B cell (primary cell): Measurements from ENCODE around the gene PRXL2B. TPM values are rescaled to one million over a fixed set of nuclear protein-coding genes. Genes with fewer than 3 reads are reported as not detected.

ENCODE experiments used
- ATAC-seq: fragments of 200-7000 bp; cut with Tn5 transposase; one replicate; pipeline ENCODE4 v1.10.0; 2021; ENCODE audit warnings: low read depth, mild to moderate bottlenecking, moderate number of reproducible peaks, moderate library complexity
- CTCF ChIA-PET: fragments of 350-600 bp; sonication (Branson Sonifier 250); formaldehyde crosslinking; loops from one replicate; lab custom pipeline; 2021; ENCODE audit warnings: antibody characterized with exemption, inconsistent platforms; lab: Charles Lee
- POLR2A ChIA-PET: fragments of 350-600 bp; sonication (Branson Sonifier 250); formaldehyde crosslinking; loops from one replicate; lab custom pipeline; 2021; ENCODE audit warnings: antibody characterized with exemption; lab: Charles Lee
- DNase-seq: peaks from one replicate; pipeline ENCODE4 v3.0.0; 2013
- H2AFZ ChIP-seq: 2 replicates; pipeline ENCODE4 v1.6.1; 2012; ENCODE audit warnings: mild to moderate bottlenecking, low read depth, low read length; ENCODE audit not compliant: insufficient read depth, poor library complexity, severe bottlenecking
- H3K27ac ChIP-seq, 2 donors: 1 replicate in 1 of 2; 2 replicates in 1 of 2; pipeline ENCODE4 v1.5.1; 2012 to 2013; ENCODE audit warnings: low read length in 2 of 2, mild to moderate bottlenecking in 2 of 2, moderate library complexity in 1 of 2
- H3K27me3 ChIP-seq, 4 experiments: fragments of 200-600 bp in 1 of 4; sonication (generic) in 1 of 4; replicated peaks in 1 of 4; 1 replicate in 2 of 4; 2 replicates in 2 of 4; pipeline versions ENCODE4 v1.6.1 to v1.7.0; 2013 to 2016; ENCODE audit warnings: low read length in 3 of 4, mild to moderate bottlenecking in 2 of 4, mixed read lengths in 1 of 4, moderate library complexity in 1 of 4; ENCODE audit not compliant: insufficient read depth in 4 of 4, control insufficient read depth in 3 of 4; ENCODE audit errors: control extremely low read depth in 1 of 4
- H3K36me3 ChIP-seq, 2 experiments: replicated peaks in 1 of 2; 1 replicate in 1 of 2; 2 replicates in 1 of 2; pipeline versions ENCODE4 v1.6.1 to v1.7.1; 2013; ENCODE audit warnings: low read length in 1 of 2; ENCODE audit not compliant: insufficient read depth in 2 of 2, control insufficient read depth in 1 of 2; ENCODE audit errors: control extremely low read depth in 1 of 2, extremely low read depth in 1 of 2
- H3K4me1 ChIP-seq, 2 donors: fragments of 200-600 bp in 1 of 2; sonication (generic) in 1 of 2; 1 replicate in 1 of 2; 2 replicates in 1 of 2; pipeline versions ENCODE4 v1.5.1 to v1.6.1; 2013 to 2017; ENCODE audit warnings: low read length in 2 of 2; ENCODE audit not compliant: control insufficient read depth in 2 of 2, insufficient read depth in 2 of 2
- H3K4me2 ChIP-seq: replicated peaks from 2 replicates; pipeline ENCODE3; 2012; ENCODE audit warnings: mild to moderate bottlenecking, low read depth, low read length; ENCODE audit not compliant: poor library complexity, severe bottlenecking
- H3K4me3 ChIP-seq, 5 experiments: fragments of 200-600 bp in 1 of 5; sonication (generic) in 1 of 5; 1 replicate in 3 of 5; 2 replicates in 2 of 5; pipeline versions ENCODE4 v1.5.1 to v1.7.0; 2011 to 2016; ENCODE audit warnings: low read length in 4 of 5, mild to moderate bottlenecking in 4 of 5, low read depth in 2 of 5, control low read depth in 1 of 5, moderate library complexity in 1 of 5; ENCODE audit not compliant: insufficient read depth in 1 of 5; ENCODE audit errors: control extremely low read depth in 1 of 5, extremely low read depth in 1 of 5
- H3K79me2 ChIP-seq: fragments of 200-600 bp; sonication (generic); one replicate; pipeline ENCODE4 v1.6.0; 2016; ENCODE audit warnings: low read length; ENCODE audit not compliant: control insufficient read depth, insufficient read depth
- H3K9ac ChIP-seq: fragments of 200-600 bp; sonication (generic); 2 replicates; pipeline ENCODE4 v1.6.1; 2017; ENCODE audit warnings: mild to moderate bottlenecking, low read length, moderate library complexity
- H3K9me3 ChIP-seq, 3 donors: one replicate each; pipeline versions ENCODE4 v1.6.1 to v1.7.1; 2013; ENCODE audit warnings: low read length in 2 of 3; ENCODE audit not compliant: control insufficient read depth in 2 of 3, insufficient read depth in 1 of 3; ENCODE audit errors: control extremely low read depth in 1 of 3
- H4K20me1 ChIP-seq: 2 replicates; pipeline ENCODE4 v1.6.0; 2012; ENCODE audit warnings: mild to moderate bottlenecking, low read length; ENCODE audit not compliant: insufficient read depth, control insufficient read depth, poor library complexity, severe bottlenecking
- H3K27ac Mint-ChIP-seq: one replicate; pipeline ENCODE4 v1.8.0; 2021; ENCODE audit warnings: mixed read lengths
- H3K27me3 Mint-ChIP-seq: one replicate; pipeline ENCODE4 v1.8.0; 2021; ENCODE audit warnings: mixed read lengths
- H3K4me1 Mint-ChIP-seq: one replicate; pipeline ENCODE4 v1.8.0; 2021; ENCODE audit warnings: mixed read lengths
- H3K4me3 Mint-ChIP-seq: one replicate; pipeline ENCODE4 v1.8.0; 2021; ENCODE audit warnings: mixed read lengths
- H3K9me3 Mint-ChIP-seq: one replicate; pipeline ENCODE4 v1.8.0; 2022; ENCODE audit warnings: mixed read lengths; ENCODE audit not compliant: insufficient read depth
- EZH2 ChIP-seq: IDR thresholded peaks from 2 replicates; pipeline ENCODE4 v1.6.1; 2012; ENCODE audit warnings: borderline replicate concordance, low read depth, mild to moderate bottlenecking, moderate library complexity, low read length; ENCODE audit not compliant: insufficient read depth, poor library complexity, severe bottlenecking
- WGBS: methylation state at CpG from one replicate; pipeline ENCODE4 v1.1.5; 2013; ENCODE audit warnings: missing lambda C conversion rate; ENCODE audit not compliant: insufficient coverage; 5-methylcytosine and 5-hydroxymethylcytosine counted together
- intact Hi-C: fragments of 100-400 bp; cut with micrococcal nuclease; formaldehyde crosslinking; loops from one replicate; pipeline ENCODE4 v1.10.0; 2022
- polyA plus RNA-seq: library from polyadenylated mRNA; depleted of rRNA; stranded (reverse); fragments of >200 nt; gene quantifications from 2 replicates; pipeline ENCODE4 v1.2.3, GENCODE V29; 2012
- total RNA-seq, 2 donors: library from RNA; stranded (reverse); fragments of 120-200 nt in 1 of 2; gene quantifications; 1 replicate in 1 of 2; 2 replicates in 1 of 2; pipeline versions ENCODE4 v1.2.3 to v1.2.4, GENCODE V29; 2013 to 2022
- TF ChIP-seq, protein P1 (sequence below): fragments of 200-600 bp; IDR thresholded peaks from one replicate; pipeline ENCODE4 v1.8.0; 2022; ENCODE audit warnings: antibody characterized with exemption, mild to moderate bottlenecking

Gene PRXL2B
- total and polyA plus RNA-seq, 2 donors (not counting 1 experiment from before 2014, with no cell fraction given), result 13.0 to 27.0 TPM

DNA sequence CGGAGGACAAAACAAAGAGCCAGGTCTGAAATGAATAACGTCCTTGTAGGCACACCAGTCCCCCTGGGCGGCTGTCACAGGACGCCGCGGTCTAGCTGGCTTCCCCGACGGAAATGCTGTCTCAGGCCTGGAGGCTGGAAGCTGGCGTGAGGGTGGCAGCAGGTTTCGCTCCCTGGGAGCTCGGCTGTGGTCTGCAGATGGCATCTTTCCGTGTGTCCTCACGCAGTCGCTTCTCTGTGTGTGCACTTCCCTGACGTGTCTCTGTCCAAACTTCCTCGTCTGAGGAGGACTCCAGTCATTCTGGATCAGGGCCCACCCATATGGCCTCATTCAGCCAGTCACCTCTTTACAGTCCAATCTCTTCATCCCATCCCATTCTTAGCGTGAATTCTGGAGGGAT lies 16.2 kb upstream of the PRXL2B start:
- no peaks in the 10 kb centered on the region for H3K36me3 ChIP-seq
- ATAC-seq, result no peak
- H2AFZ ChIP-seq, result no peak overlapping the region
- H4K20me1 ChIP-seq, result no peaks in the 10 kb centered on the region
- H3K79me2 ChIP-seq, result no peaks in the 10 kb centered on the region
- no peaks in the 10 kb centered on the region for H3K27me3 Mint-ChIP-seq
- ChIA-PET CTCF (no interaction called here), POLR2A (interaction anchor here (1.6 kb wide), 1 partner anchor 13 kb away, joined by 3 read pairs; no protein-coding TSS in a partner anchor)
- H3K27ac Mint-ChIP-seq, result no peak overlapping the region
- H3K4me2 ChIP-seq, result no peak overlapping the region
- H3K4me1 Mint-ChIP-seq, result peaks cover 14% of the 10 kb centered on the region
- TF ChIP-seq, protein P1, sequence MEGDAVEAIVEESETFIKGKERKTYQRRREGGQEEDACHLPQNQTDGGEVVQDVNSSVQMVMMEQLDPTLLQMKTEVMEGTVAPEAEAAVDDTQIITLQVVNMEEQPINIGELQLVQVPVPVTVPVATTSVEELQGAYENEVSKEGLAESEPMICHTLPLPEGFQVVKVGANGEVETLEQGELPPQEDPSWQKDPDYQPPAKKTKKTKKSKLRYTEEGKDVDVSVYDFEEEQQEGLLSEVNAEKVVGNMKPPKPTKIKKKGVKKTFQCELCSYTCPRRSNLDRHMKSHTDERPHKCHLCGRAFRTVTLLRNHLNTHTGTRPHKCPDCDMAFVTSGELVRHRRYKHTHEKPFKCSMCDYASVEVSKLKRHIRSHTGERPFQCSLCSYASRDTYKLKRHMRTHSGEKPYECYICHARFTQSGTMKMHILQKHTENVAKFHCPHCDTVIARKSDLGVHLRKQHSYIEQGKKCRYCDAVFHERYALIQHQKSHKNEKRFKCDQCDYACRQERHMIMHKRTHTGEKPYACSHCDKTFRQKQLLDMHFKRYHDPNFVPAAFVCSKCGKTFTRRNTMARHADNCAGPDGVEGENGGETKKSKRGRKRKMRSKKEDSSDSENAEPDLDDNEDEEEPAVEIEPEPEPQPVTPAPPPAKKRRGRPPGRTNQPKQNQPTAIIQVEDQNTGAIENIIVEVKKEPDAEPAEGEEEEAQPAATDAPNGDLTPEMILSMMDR, result no peak
- TF ChIP-seq EZH2, result no peak
- H3K4me3 ChIP-seq, result no peak overlapping the region
- no peak overlapping the region for H3K4me3 Mint-ChIP-seq
- no peak overlapping the region for H3K9ac ChIP-seq
- WGBS, result 79% methylated on average over 17 of the region's 17 CpGs
- no peak overlapping the region for H3K27ac ChIP-seq
- peaks cover 9% of the 10 kb centered on the region for H3K9me3 Mint-ChIP-seq
- intact Hi-C loops, result no loop called here
- peaks cover 0 to 2% of the 10 kb centered on the region in 2 donors for H3K4me1 ChIP-seq
- peaks cover 0 to 8% (median 0%) of the 10 kb centered on the region in 3 donors for H3K9me3 ChIP-seq
- no peaks in the 10 kb centered on the region for H3K27me3 ChIP-seq
- no peak for DNase-seq

DNA sequence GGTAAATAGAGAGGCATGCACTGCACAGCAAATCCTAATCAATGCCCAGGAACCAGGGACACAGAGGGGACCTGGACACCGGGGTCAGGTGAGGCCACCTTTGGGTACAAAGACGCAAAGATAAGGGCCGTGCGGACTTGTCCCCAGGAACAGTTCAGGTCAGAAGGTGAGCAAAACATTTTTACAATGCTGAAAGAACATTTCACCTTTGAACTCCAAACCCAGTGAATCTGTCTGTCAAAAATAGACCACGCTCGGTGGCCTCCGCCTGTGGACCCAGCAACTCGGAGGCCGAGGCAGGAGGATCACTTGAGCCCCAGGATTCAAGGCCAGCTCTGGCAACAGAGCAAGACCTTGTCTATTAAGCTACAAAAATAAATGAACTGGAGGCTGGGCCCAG lies 15.2 kb upstream of the PRXL2B start:
- H3K36me3 ChIP-seq, result no peaks in the 10 kb centered on the region
- Mint-ChIP-seq H3K4me1 (peaks cover 24% of the 10 kb centered on the region), H3K9me3 (peaks cover 9% of the 10 kb centered on the region), H3K4me3 (no peak overlapping the region), H3K27me3 (no peaks in the 10 kb centered on the region), H3K27ac (no peak overlapping the region)
- no peak for TF ChIP-seq EZH2
- TF ChIP-seq, protein P1, result no peak
- no peak overlapping the region for H3K9ac ChIP-seq
- no peak overlapping the region for H3K27ac ChIP-seq
- DNase-seq (no peak), ATAC-seq (no peak)
- H3K4me2 ChIP-seq, result no peak overlapping the region
- no peaks in the 10 kb centered on the region for H3K27me3 ChIP-seq
- H3K9me3 ChIP-seq, result peaks cover 0 to 8% (median 0%) of the 10 kb centered on the region in 3 donors
- no peak overlapping the region for H3K4me3 ChIP-seq
- no peak overlapping the region for H2AFZ ChIP-seq
- intact Hi-C loops, result no loop called here
- no peaks in the 10 kb centered on the region for H3K79me2 ChIP-seq
- H4K20me1 ChIP-seq, result no peaks in the 10 kb centered on the region
- ChIA-PET POLR2A (interaction anchor here (1.6 kb wide), 1 partner anchor 14 kb away, joined by 3 read pairs; no protein-coding TSS in a partner anchor), CTCF (interaction anchor here (0.9 kb wide), 1 partner anchor 9 kb away, joined by 3 read pairs; no protein-coding TSS in a partner anchor)
- WGBS, result 95% methylated on average over 9 of the region's 9 CpGs
- peaks cover 9 to 12% of the 10 kb centered on the region in 2 donors for H3K4me1 ChIP-seq
